Measurements from ENCODE around the gene UBE4B.
A peak's percentile ranks its signal among the peaks of the same experiment; 100 is the strongest.

The UBE4B gene

DNA sequence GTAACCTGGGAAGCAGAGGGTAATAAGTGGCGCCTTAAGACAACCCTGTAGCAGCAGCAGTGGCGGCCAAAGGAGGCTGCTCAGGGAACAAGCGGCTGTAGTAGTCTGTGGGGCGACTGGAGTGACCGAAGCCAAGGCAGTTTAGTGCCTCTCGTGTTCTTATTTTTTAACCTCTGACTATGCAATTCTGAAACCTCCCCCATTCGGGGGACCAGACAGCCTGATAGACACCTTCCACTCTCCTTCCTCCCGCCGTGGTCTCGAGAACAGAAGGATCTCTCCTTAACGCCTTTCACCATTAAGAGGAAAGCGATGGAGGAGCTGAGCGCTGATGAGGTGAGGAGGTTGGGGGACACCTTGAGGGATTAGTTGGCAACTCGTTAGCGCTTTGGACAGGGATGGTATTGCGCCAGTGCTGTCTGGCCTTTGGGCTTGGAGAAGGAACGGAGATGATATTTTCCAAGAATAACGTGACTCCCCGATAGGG lies 644 bp downstream of the UBE4B start:
- peak in 1 of 2 donors; percentile 2 for DNase-seq (ENCODE audit: low read depth in 2 of 2)

DNA sequence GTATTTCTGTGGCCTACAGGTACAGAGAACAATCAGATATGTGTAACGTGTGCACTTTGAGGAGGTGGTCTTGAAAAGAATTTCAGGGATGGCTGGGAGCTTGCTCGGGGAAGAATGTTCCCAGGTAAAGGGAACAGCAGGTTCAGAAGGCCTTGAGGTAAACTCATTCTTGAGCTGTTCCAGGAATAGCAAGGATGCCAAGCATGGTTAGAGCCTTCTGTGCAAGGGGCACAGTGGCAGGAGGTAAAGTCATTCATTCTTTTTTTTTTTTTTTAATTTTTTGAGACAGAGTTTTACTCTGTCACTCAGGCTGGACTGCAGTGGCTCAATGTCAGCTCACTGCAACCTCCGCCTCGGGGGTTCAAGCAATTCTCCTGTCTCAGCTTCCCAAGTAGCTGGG lies 10.0 kb downstream of the UBE4B start:
- DNase-seq (ENCODE audit: low read depth in 2 of 2), result no peak

DNA sequence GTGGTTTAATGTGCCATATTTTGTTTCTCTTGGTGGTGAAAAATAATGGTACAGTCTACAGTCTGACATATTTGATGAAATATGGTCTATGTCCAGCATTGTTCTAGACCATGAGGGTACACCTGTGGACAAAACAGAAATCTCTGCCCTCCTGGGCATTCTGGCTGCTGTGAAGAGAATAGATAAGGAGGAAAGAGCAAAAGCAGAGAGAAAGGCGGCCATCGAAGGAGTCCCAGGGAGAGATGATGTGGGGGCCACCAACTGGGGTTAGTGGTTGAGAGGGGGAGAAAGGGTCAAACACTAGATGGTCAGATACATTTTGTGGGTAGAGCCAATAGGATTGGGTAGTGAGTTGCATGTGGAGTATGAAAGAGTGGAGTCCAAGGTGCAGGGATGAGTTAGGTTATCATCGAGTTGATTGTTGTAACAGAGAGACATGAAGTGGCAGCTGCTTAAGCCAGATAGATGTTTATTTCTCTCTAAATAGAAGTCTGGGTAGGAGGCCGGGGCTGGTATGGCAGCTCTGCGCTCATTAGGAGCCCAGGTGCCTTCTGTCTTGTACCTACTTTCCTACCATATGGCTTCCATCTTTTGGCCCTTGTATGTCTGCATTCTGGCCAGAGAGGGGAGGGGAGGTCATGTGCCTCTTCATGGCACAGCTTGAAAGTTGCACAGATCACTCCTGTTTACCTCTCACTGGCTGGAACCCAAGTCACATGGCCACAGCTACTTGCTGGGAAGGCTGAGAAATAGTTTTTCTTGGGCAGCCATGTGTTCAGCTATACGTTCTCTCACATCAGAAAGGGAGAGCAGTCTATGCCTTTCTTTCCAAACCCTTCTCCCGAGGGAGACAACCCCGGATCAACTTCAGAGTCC lies 13.0 kb downstream of the UBE4B start:
- DNase-seq (ENCODE audit: low read depth in 2 of 2), result no peak

DNA sequence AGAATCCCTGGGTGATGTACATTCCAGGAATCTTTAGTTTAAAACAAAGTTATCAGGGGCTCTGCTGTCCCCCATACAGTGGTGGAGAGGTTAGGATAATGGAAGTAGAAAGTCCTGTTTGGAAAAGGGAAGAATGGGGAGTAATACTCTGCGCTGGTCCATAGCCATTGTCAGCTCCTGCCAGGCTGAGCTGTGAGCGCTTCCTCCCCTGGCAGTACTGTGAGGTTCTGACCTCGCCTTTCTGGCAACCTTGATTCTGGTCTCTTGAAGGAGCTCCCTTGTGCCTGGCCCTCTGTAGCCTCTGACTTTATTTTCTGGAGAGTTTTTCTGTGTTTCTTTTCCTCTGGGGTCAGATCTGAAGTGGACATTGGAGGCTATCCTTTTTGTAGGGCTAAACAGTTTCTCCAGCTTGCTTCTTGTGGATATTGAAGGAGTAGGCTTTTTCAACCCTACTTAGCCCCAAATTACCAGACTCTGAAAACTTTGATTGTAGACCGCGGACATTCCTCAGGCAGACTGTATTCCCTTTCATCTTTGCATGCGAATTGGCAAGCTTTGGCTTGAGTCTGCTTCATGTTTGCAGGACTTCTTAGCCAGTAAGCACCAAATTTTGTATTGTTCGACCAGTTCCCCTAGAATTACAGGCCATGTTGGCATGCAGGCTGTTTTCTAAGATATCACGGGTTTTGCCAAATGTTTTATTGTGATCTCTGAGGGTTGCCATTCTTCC lies 13.8 kb downstream of the UBE4B start:
- DNase-seq (ENCODE audit: low read depth in 2 of 2), result no peak

DNA sequence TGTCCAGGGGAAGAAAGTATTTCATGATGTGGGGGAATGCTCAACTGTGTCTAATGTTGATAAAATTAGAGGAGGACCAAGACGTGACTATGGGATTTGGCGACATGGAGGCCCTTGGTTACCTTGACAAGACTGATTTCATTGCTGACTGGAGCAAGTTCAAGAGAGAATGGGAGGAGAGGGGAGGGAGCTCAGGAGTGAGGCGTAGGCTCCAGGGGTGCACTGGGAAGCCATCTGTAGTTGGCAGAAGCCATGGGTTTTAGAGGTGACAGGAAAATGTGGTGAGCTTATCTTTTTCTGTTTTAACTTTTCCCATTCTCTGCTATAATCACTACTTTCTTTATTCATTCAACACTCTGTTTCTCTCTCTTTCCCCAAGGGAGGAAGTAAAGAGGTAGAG lies 15.8 kb downstream of the UBE4B start:
- DNase-seq (ENCODE audit: low read depth in 2 of 2), result no peak

DNA sequence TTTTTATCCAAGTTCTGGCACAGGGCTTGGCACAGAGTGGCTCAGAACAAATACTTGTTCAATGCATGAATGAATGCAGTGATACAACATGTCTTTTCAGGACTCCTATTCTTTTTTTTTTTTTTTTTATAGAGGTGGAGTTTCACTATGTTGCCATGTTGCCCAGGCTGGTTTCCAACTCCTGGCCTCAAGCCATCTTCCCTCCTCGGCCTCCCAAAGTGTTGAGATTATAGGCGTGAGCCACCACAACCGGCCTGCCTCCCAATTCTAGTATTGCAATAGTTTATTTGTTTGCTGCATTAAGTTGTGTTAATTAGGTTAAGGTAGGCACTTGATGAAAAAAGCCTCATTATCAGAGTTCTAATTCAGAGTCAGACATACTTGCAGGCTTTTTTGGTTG lies 17.9 kb downstream of the UBE4B start:
- no peak for DNase-seq (ENCODE audit: low read depth in 2 of 2)

DNA sequence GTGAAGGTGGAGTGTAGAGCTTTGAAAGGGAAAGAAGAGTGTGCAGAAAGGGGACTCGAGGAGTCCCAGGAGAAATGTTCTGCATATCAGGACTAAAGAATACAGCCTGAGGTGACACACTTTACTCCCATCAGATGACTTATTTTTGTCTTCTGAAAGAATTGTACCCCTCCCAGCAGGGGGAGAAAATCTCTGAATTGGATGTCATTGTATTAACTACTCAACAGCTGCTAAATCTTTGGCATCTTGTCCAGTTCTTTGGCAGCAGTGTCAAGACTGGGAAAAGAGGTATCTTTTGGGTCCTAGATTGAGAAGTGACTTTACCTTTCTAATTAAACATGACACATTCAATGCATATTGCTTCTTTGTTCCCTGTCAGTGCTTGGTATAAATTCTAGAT lies 18.9 kb downstream of the UBE4B start:
- no peak for DNase-seq (ENCODE audit: low read depth in 2 of 2)

DNA sequence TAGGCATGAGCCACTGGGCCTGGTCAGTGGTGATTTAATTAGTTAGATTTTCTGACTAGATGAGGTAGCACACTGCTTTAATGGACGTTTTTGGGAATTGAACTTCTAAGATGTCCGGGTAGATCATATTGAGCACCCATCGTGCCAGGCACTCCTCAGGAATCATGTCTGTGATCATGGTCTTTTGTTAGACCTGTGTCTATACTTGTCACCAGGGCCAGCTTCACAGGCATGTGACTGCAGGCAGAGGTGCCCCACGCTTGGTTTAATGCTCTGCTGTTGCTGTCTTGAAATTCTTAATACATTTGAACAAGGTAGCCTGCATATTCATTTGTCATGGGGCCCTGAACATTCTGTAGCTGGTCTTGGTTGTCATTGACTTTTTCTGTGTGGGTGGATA lies 19.6 kb downstream of the UBE4B start:
- DNase-seq (ENCODE audit: low read depth in 2 of 2), result no peak

DNA sequence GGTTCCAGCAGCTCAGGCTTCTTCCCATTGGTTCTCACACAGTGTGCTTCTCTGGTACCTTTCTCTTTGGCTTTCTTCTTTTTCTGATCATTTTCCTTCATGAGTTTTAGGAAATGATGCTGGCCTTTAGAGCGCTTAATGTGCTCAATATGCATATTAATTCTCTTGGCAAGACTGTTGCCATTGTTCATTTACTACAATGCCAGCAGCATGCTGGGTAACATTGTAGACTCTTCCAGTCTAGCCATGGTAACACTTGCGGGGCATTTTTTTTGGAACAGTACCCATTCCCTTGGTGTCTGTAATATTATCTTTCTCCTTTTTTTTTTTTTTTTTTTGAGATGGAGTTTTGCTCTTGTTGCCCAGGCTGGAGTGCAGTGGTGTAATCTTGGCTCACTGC lies 21.7 kb downstream of the UBE4B start:
- DNase-seq (ENCODE audit: low read depth in 2 of 2), result no peak

DNA sequence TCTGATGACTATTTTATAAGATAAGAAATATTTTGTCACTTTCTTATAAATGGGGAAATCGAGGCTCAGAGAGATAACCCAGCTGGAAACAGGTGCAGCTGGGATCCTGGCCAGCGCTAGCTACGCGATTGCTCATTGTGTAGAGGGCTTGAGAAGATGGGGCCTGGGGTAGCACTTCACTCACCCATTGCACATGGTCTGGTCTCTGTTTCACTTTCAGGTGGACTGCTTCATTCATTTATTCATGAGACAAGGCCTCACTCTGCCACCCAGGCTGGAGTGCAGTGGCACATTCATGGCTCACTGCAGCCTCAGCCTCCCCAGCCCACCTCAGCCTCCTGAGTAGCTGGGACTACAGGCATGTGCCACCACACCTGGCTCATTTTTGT lies 23.8 kb downstream of the UBE4B start:
- no peak for DNase-seq (ENCODE audit: low read depth in 2 of 2)

DNA sequence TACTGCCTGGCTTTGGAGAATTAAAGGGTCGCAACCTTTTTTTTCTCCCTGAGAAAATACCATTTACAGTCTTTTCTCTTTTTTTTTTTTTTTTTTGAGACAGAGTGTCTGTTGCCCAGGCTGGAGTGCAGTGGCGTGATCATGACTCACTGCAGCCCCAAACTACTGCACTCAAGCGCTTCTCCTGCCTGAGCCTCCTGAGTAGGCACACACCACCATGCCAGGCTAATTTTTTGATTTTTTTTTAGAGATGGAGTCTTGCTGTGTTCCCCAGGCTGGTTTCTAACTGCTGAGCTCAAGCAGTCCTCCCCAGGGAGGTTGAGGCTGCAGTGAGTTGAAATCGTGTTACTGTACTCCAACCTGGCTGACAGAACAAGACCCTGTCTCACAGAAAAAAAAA lies 24.6 kb downstream of the UBE4B start:
- DNase-seq (ENCODE audit: low read depth in 2 of 2), result no peak

DNA sequence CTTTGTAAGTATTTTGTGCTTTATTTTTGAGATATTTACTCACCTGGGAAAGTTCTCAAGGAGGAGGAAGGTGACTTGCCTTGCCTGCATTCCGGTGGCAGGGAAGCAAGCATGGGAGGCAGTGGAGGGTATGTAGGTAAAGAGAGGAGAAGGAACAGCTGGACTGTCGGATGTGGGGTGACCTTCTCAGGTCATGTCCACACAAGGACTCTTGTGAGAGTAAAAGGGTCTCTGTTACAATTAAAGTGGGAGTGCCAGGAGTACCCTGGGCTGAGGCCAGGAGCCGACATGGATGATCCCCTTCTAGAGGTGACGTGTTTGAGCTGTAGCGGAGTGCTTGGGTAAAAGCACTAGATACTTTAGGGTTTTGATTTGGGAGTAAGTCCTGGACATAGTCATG lies 25.0 kb downstream of the UBE4B start:
- DNase-seq (ENCODE audit: low read depth in 2 of 2), result no peak

DNA sequence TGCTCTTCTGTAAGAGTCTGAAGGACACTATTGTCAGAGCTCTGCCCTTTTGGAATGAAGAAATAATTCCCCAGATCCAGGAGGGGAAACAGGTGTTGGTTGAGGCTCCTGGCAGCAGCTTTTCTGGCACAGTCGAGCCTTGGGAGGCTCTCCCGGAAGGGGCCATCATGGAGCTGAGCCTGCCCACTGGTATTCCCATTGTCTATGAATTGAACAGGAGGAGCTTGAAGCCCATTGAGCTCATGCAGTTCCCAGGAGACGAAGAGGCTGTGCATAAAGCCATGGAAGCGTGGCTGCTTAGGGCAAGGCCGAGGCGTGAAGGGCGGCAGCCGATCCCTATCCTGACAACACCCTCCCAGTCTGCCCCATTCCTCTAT lies 26.6 kb downstream of the UBE4B start:
- DNase-seq (ENCODE audit: low read depth in 2 of 2), result no peak

DNA sequence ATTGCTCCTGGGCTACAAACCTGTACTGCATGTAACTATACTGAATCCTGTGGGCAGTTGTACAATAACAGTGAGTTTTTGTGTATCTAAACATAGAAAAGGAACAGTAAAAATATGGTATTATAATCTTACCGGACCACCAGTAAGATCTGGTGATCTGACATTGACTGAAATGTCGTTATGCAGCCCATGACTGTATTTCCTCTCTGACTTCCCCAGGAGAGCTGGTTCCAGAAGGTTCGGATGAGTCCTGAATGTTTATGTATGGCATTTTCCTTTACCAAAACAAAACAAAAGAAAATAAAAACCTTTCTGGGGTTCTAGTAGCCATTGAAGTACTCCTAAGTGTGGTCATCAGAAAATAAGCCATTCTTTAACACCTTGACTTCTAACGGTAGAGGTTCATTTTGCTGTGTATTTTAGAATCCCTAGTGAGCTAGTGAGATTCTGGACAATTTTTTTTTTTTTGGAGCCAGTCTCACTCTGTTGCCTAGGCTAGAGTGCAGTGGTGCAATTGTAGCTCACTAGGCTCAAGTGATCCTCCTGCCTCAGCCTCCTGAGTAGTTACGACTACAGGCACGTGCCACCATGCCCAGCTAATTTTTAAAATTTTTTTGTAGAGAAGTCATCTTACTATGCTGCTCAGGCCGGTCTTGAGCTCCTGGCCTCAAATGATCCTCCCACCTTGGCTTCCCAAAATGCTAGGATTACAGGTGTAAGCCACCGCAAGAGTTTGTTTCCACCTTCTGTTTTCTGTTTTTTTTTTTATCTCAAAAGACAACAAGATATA lies 27.7 kb downstream of the UBE4B start:
- DNase-seq (ENCODE audit: low read depth in 2 of 2), result no peak

DNA sequence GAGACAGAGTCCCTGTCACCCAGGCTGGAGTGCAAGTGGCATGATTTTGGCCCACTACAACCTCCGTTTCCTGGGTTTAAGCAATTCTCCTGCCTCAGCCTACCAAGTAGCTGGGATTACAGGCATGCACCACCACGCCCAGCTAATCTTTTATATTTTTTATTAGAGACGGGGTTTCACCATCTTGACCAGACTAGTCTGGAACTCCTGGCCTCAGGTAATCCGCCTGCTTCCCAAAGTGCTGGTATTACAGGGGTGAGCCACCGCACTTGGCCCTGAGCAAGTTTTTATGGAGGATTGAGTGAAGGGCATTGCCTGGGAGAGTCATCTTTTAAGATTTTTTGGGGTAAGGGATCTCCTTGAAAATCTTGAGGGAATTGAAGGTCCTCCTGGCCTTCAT lies 28.5 kb downstream of the UBE4B start:
- DNase-seq (ENCODE audit: low read depth in 2 of 2), result no peak

DNA sequence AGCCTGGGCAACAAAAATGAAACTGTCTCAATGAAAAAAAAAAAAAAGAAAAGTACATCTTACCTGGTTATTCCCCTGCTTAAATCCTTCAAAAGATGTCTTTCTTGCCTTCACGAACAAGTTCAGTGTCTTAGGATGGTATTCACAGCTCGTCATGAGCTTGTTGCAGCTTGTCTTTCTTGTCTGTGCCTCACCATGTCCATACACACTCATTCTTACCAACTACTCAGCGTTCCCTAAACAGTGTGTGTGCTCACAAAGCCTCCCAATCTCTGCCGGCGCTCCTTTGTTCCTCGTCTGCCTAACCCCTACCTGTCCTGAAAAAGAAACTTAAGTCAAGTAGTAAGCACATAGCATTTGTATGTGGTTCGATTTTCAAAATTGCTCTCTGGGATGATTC lies 31.1 kb downstream of the UBE4B start:
- DNase-seq (ENCODE audit: low read depth in 2 of 2), result no peak

DNA sequence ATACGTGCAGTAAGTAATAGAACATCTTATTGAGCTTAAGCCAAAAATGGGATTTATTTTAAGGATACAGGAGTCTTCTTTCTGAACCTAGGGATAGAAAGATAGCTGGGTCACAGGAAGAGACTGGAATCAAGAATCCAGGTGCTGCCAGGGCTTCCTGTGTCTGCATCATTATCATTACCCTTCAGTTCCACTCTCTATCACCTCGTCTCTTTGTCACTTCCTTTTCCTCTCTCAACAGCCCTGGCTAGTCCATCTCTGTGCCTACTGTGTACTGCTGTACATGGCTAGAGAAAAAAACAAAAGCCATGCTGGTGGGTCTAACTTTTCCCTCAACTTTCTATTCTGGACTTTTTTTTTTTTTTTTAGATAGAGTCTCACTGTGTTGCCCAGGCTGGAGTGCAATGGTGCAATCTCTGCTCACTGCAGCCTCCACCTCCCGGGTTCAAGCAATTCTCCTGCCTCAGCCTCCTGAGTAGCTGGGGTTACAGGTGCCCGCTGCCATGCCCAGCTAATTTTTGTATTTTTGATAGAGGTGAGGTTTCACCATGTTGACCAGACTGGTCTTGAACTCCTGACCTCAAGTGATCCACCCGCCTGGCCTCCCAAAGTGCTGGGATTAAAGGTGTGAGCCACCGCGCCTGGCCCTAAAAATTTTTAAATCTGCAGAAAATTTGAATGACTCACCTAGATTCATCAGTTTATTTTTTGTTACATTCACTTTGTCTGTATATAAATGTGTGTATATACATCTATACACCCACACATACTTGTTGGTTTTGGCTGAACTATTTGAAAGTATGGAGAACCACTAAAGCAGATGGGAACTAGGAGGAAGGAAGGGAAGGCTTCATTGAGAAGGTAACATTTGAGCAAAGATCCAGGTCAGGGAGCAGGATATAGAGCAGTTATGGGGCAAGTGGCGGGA lies 31.9 kb downstream of the UBE4B start:
- no peak for DNase-seq (ENCODE audit: low read depth in 2 of 2)

DNA sequence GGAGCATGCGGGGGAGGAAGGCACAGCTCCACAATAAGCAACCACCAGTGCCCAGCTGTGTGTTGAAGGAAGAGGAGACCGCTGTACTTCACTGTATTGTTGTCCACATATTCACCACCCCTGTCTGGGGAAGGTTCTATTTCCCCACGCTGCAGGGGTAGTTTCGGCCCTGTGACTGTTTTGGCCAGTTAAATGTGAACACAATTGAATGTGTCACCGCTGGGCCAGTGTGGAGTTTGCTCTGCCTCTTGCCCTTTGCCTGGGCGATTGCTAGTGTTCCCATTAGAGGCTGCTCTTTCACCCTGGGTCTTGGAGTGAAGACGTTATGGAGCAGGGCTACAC lies 32.6 kb downstream of the UBE4B start:
- DNase-seq (ENCODE audit: low read depth in 2 of 2), result no peak

DNA sequence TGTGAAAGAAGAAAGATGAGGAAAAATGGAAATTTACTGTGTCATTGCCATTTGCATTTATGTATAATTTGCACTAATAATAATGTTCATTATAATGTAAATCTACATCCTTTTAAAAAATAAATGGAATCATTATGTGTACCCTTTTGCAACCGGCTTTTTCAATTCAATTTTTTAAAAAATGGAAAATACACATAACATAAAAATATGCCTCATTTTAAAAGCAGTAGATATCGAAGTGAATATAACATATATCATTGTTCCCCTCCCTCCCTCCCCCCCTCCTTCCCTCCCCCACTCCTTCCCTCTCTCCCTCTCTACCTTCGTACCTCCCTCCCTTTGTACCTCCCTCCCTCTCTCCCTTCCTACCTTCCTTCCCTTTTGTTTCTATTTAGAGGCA lies 33.0 kb downstream of the UBE4B start:
- no peak for DNase-seq (ENCODE audit: low read depth in 2 of 2)

DNA sequence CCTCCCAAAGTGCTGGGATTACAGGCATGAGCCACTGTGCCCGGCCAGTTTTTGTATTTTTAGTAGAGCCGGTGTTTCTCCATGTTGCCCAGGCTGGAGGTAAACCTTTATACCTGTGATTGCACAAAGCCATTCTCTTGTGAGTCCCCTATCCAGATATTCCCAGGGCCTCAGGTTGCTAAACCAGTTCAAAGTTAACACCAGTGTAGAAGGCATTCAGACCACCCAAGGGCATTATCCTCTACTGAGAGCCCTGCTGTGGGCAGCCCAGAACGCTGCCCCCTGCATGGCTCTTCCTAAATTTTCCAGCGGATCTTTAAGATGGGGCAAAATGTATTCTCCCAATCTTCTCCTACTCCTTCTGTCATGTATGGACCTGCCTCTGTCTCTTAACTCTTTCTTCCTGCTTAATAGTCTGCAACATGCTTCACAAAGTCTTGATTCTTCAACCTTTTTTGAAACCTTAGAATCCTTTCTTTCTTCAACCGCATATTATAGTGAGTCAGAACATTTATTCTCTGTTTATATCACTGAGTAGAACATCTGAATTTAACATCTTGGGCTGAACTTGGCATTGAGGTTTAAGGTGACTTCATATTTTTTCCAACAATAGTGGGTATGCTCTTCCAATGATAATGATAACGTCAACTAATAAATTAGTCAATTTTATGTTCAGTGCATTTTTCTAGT lies 36.0 kb downstream of the UBE4B start:
- no peak for DNase-seq (ENCODE audit: low read depth in 2 of 2)

DNA sequence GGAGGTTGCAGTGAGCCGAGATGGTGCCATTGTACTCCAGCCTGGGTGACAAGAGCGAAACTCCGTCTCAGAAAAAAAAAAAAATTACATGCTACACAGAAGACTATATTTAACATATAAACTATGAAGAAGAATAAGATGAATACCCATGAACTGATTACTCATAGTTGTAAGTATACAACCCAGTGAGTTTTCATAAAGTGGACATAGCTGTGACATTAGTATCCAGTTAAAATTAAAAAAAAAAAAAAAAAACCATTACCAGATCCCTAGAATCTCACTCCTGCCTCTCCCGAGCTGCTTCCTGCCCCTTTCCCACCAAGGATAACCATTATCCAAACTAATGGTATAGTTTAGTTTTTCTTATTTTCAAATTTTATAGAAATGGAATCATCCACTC lies 37.4 kb downstream of the UBE4B start:
- DNase-seq (ENCODE audit: low read depth in 2 of 2), result no peak
